ENCODE data around the gene COX6B1.

COX6B1 gene

DNA sequence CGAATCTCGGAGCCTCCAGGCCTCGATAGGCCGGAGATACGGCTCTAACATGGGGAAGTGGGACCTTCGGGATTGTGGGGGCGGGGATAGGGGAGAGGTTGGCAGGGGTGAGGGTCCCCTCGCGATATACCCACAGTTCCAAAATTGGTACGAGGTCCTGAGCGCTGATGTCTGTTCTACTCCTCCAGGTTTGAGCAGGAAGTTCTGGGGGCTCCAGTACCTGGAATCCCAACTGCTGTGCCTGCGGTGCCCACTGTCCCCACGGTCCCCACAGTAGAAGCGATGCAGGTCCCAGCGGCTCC lies 18.8 kb upstream of the COX6B1 start:
- Histone ChIP-seq H3F3A (ENCODE audit: low read depth) (no peaks in the 10 kb centered on the region; the same call in 1 of the 2 replicates), H3K79me2 (ENCODE audit: insufficient read depth, low read length) (peaks cover 15% of the 10 kb centered on the region), H2AFZ (ENCODE audit: low read length) (0 out of 2 replicates have a peak overlapping the region, but pooled peaks have one; percentile 48), H3K9me2 (replicated peaks; ENCODE audit: low read depth, low read length) (no peaks in the 10 kb centered on the region), H3K9ac (ENCODE audit: low read depth, low read length, poor library complexity, severe bottlenecking) (peak overlapping the region; percentile 92), H3K4me3 (ENCODE audit: low read length, poor library complexity, severe bottlenecking) (peak overlapping the region; percentile 95), H3K4me1 (ENCODE audit: insufficient read depth, low read length, poor library complexity, severe bottlenecking) (peaks cover 13% of the 10 kb centered on the region), H3K27me3 (ENCODE audit: insufficient read depth, low read length, poor library complexity, severe bottlenecking) (no peaks in the 10 kb centered on the region), H3K9me3 (ENCODE audit: insufficient read depth, low read depth, low read length) (no peaks in the 10 kb centered on the region), H3K4me2 (ENCODE audit: low read depth, low read length, poor library complexity, severe bottlenecking) (peak overlapping the region; percentile 100), H4K20me1 (ENCODE audit: insufficient read depth, low read length, poor library complexity, severe bottlenecking) (peaks cover 5% of the 10 kb centered on the region), H3K36me3 (ENCODE audit: insufficient read depth, low read length) (peaks cover 29% of the 10 kb centered on the region; the same call in 1 of the 2 replicates)
- TF ChIP-seq, protein P1, sequence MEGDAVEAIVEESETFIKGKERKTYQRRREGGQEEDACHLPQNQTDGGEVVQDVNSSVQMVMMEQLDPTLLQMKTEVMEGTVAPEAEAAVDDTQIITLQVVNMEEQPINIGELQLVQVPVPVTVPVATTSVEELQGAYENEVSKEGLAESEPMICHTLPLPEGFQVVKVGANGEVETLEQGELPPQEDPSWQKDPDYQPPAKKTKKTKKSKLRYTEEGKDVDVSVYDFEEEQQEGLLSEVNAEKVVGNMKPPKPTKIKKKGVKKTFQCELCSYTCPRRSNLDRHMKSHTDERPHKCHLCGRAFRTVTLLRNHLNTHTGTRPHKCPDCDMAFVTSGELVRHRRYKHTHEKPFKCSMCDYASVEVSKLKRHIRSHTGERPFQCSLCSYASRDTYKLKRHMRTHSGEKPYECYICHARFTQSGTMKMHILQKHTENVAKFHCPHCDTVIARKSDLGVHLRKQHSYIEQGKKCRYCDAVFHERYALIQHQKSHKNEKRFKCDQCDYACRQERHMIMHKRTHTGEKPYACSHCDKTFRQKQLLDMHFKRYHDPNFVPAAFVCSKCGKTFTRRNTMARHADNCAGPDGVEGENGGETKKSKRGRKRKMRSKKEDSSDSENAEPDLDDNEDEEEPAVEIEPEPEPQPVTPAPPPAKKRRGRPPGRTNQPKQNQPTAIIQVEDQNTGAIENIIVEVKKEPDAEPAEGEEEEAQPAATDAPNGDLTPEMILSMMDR (conservative IDR thresholded peaks at IDR 0.05; ENCODE audit: low read length), result no peak
- no peak for TF ChIP-seq EZH2phosphoT487 (IDR thresholded peaks at IDR 0.05; ENCODE audit: borderline replicate concordance)

DNA sequence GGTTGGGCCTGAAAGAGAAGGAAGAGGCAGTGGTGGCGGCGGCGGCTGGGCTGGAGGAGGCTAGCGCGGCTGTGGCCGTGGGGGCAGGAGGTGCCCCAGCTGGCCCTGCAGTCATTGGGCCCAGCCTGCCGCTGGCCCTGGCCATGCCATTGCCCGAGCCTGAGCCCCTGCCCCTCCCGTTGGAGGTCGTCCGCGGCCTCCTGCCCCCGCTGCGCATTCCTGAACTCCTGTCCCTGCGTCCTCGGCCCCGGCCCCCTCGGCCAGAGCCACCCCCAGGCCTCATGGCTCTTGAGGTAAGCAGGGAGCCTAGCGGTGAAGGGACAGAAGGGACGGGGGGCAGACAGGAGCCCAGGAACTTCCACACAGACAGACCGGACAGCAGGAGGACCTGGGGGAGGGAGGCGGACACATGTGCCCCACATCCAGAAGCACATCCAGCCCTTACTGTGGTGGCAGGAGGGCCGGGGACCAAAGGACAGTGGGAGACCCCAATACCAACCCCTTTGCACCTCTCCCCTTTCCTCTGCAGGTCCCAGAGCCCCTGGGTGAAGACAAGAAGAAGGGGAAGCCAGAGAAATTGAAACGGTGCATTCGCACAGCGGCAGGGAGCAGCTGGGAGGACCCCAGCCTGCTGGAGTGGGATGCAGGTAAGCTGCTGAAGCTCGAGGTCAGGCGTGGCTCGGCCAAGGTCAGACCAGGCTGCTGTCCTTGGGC lies 14.2 kb upstream of the COX6B1 start:
- H3K4me3 ChIP-seq (ENCODE audit: low read length, poor library complexity, severe bottlenecking), result no peak overlapping the region
- H3K9me2 ChIP-seq (replicated peaks; ENCODE audit: low read depth, low read length), result no peaks in the 10 kb centered on the region
- H4K20me1 ChIP-seq (ENCODE audit: insufficient read depth, low read length, poor library complexity, severe bottlenecking), result peaks cover 5% of the 10 kb centered on the region
- no peak overlapping the region for H2AFZ ChIP-seq (ENCODE audit: low read length)
- no peak overlapping the region for H3K9ac ChIP-seq (ENCODE audit: low read depth, low read length, poor library complexity, severe bottlenecking)
- no peaks in the 10 kb centered on the region for H3K27me3 ChIP-seq (ENCODE audit: insufficient read depth, low read length, poor library complexity, severe bottlenecking)
- peaks cover 5% of the 10 kb centered on the region for H3K4me1 ChIP-seq (ENCODE audit: insufficient read depth, low read length, poor library complexity, severe bottlenecking)
- H3K9me3 ChIP-seq (ENCODE audit: insufficient read depth, low read depth, low read length), result no peaks in the 10 kb centered on the region
- TF ChIP-seq, protein P1 (conservative IDR thresholded peaks at IDR 0.05; ENCODE audit: low read length), result no peak
- H3K36me3 ChIP-seq (ENCODE audit: insufficient read depth, low read length), result peaks cover 51% of the 10 kb centered on the region; the same call in 1 of the 2 replicates
- H3K4me2 ChIP-seq (ENCODE audit: low read depth, low read length, poor library complexity, severe bottlenecking), result no peak overlapping the region
- H3K79me2 ChIP-seq (ENCODE audit: insufficient read depth, low read length), result peaks cover 14% of the 10 kb centered on the region
- H3F3A ChIP-seq (ENCODE audit: low read depth), result no peaks in the 10 kb centered on the region

DNA sequence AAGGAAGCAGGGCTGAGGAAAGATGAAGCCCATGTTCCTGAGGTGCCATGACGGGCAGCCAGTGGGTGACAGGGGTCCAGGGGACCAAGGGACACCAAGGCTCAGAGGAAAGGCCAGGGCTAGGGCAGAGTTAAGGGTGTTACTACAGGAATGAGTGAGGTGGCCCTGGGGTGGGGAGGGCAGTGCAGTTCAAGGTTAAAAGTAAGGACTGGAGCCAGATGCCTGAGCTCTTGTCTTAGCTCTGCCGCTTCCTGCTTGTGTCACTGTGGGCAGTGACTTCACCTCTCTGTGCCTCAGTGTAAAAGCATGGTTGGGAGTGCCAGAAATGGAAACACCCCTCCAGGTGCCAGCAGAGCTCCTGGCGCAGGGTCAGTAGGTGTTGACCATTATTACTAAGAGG lies 11.5 kb upstream of the COX6B1 start:
- no peaks in the 10 kb centered on the region for H3K9me2 ChIP-seq (replicated peaks; ENCODE audit: low read depth, low read length)
- H3K4me1 ChIP-seq (ENCODE audit: insufficient read depth, low read length, poor library complexity, severe bottlenecking), result no peaks in the 10 kb centered on the region
- no peak overlapping the region for H3K4me2 ChIP-seq (ENCODE audit: low read depth, low read length, poor library complexity, severe bottlenecking)
- TF ChIP-seq, protein P1 (conservative IDR thresholded peaks at IDR 0.05; ENCODE audit: low read length), result no peak
- TF ChIP-seq EZH2phosphoT487 (IDR thresholded peaks at IDR 0.05; ENCODE audit: borderline replicate concordance), result no peak
- no peaks in the 10 kb centered on the region for H3K9me3 ChIP-seq (ENCODE audit: insufficient read depth, low read depth, low read length)
- H3K9ac ChIP-seq (ENCODE audit: low read depth, low read length, poor library complexity, severe bottlenecking), result no peak overlapping the region
- no peaks in the 10 kb centered on the region for H3F3A ChIP-seq (ENCODE audit: low read depth)
- H3K79me2 ChIP-seq (ENCODE audit: insufficient read depth, low read length), result no peaks in the 10 kb centered on the region
- H3K27me3 ChIP-seq (ENCODE audit: insufficient read depth, low read length, poor library complexity, severe bottlenecking), result no peaks in the 10 kb centered on the region
- H4K20me1 ChIP-seq (ENCODE audit: insufficient read depth, low read length, poor library complexity, severe bottlenecking), result no peaks in the 10 kb centered on the region
- peaks cover 47% of the 10 kb centered on the region; the same call in 1 of the 2 replicates for H3K36me3 ChIP-seq (ENCODE audit: insufficient read depth, low read length)
- H2AFZ ChIP-seq (ENCODE audit: low read length), result no peak overlapping the region
- no peak overlapping the region for H3K4me3 ChIP-seq (ENCODE audit: low read length, poor library complexity, severe bottlenecking)
